AG09309 (cell line): ENCODE measurements around the gene SMOC2.

Experiments used
- DNase-seq: peaks from one replicate; pipeline ENCODE4 v3.0.0-alpha.2; 2010; ENCODE audit warnings: low read depth
- H3K4me3 ChIP-seq: 2 replicates; pipeline ENCODE4 v1.5.1; 2011; ENCODE audit warnings: mild to moderate bottlenecking, low read depth, low read length, moderate library complexity; ENCODE audit not compliant: control insufficient read depth
- CTCF ChIP-seq: IDR thresholded peaks from 2 replicates; pipeline ENCODE4 v1.5.1; 2011; ENCODE audit warnings: mild to moderate bottlenecking, low read depth, low read length, inconsistent platforms; ENCODE audit not compliant: insufficient read depth, control insufficient read depth; ENCODE audit errors: missing control alignments

The SMOC2 gene

GRCh38 chr6:168498161-168498843 is 57.3 kb downstream of the SMOC2 start:
- no peak overlapping the region for H3K4me3 ChIP-seq
- no peak for TF ChIP-seq CTCF
- no peak for DNase-seq

GRCh38 chr6:168499045-168499650 is 58.2 kb downstream of the SMOC2 start:
- no peak for TF ChIP-seq CTCF
- no peak for DNase-seq
- no peak overlapping the region for H3K4me3 ChIP-seq

GRCh38 chr6:168500519-168500918 is 59.5 kb downstream of the SMOC2 start:
- TF ChIP-seq CTCF = no peak
- no peak for DNase-seq
- H3K4me3 ChIP-seq = no peak overlapping the region

DNA sequence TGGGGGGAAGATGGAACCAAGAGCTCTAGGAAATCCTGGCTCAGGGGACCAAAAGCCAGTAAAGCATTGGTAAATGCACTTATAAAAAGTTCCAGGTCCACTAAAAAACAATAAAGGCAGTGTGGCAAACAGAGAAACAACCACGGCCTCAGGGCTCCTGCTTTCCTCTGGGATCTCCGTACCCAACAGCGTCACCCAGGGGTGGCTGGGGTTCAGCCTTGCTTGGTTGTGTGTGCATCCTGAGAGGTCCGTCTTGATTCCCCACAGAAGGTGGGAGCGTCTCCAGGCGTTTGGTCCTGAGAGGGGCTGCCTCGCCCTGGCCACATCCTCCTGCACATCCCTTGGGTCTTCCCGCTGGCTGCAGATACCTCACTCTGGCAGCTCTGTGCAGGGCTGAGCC is 60.6 kb downstream of the SMOC2 start:
- no peak for DNase-seq
- no peak for TF ChIP-seq CTCF
- no peak overlapping the region for H3K4me3 ChIP-seq

GRCh38 chr6:168504366-168504765 is 63.4 kb downstream of the SMOC2 start:
- TF ChIP-seq CTCF = no peak
- H3K4me3 ChIP-seq = no peak overlapping the region
- DNase-seq = no peak

- H3K4me3 ChIP-seq = no peak overlapping the region
- no peak for DNase-seq
- TF ChIP-seq CTCF = no peak
Measured at GRCh38 chr6:168506460-168506859, 65.5 kb downstream of the SMOC2 start.
